Neutrophil (primary cell): ENCODE measurements around the gene CAMK2A.

Source experiments
- H3K27ac ChIP-seq: fragments of 200-600 bp; sonication (generic); 2 replicates; pipeline ENCODE4 v1.5.1; 2016; ENCODE audit warnings: mild to moderate bottlenecking, moderate library complexity
- H3K27me3 ChIP-seq: fragments of 200-600 bp; sonication (generic); 2 replicates; pipeline ENCODE4 v1.6.0; 2016; ENCODE audit warnings: mild to moderate bottlenecking
- H3K36me3 ChIP-seq: fragments of 200-600 bp; sonication (generic); 2 replicates; pipeline ENCODE4 v1.5.1; 2017
- H3K4me1 ChIP-seq, 2 experiments: fragments of 200-600 bp in 1 of 2; sonication (generic) in 1 of 2; 1 replicate in 1 of 2; 2 replicates in 1 of 2; pipeline versions ENCODE4 v1.5.1 to v1.6.1; 2013 to 2016; ENCODE audit warnings: low read depth in 1 of 2, low read length in 1 of 2, mild to moderate bottlenecking in 1 of 2, moderate library complexity in 1 of 2; ENCODE audit not compliant: control insufficient read depth in 1 of 2, insufficient read depth in 1 of 2
- H3K4me3 ChIP-seq, 2 experiments: fragments of 200-600 bp in 1 of 2; sonication (generic) in 1 of 2; 1 replicate in 1 of 2; 2 replicates in 1 of 2; pipeline ENCODE4 v1.5.1; 2013 to 2016; ENCODE audit warnings: low read depth in 1 of 2, low read length in 1 of 2, mild to moderate bottlenecking in 1 of 2, moderate library complexity in 1 of 2
- H3K9me3 ChIP-seq: fragments of 200-600 bp; sonication (generic); 2 replicates; pipeline ENCODE4 v1.5.1; 2016
- TF ChIP-seq, protein P1 (sequence below): fragments of 200-600 bp; sonication (generic); IDR thresholded peaks from 2 replicates; pipeline ENCODE4 v1.5.1; 2016; ENCODE audit warnings: antibody characterized with exemption

The CAMK2A gene

DNA sequence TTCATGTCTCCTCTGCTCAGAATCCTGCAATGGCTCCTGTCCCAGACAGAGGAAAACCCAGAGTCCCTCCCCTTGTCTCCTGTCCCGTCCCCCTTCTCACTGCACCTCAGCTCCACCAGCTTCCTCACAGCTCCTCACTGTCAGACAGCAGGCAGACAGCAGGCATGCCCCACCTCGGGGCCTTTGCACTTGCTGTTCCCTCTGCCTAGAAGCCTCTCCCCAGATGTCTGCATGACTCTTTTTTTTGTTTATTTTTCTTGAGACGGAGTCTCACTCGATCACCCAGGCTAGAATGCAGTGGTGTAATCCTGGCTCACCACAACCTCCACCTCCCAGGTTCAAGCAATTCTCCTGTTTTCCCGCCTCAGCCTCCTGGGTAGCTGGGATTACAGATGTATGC lies 108.5 kb downstream of the CAMK2A start:
- no peaks in the 10 kb centered on the region for H3K27me3 ChIP-seq
- no peak overlapping the region for H3K27ac ChIP-seq
- H3K4me3 ChIP-seq: no peak overlapping the region
- TF ChIP-seq, protein P1, sequence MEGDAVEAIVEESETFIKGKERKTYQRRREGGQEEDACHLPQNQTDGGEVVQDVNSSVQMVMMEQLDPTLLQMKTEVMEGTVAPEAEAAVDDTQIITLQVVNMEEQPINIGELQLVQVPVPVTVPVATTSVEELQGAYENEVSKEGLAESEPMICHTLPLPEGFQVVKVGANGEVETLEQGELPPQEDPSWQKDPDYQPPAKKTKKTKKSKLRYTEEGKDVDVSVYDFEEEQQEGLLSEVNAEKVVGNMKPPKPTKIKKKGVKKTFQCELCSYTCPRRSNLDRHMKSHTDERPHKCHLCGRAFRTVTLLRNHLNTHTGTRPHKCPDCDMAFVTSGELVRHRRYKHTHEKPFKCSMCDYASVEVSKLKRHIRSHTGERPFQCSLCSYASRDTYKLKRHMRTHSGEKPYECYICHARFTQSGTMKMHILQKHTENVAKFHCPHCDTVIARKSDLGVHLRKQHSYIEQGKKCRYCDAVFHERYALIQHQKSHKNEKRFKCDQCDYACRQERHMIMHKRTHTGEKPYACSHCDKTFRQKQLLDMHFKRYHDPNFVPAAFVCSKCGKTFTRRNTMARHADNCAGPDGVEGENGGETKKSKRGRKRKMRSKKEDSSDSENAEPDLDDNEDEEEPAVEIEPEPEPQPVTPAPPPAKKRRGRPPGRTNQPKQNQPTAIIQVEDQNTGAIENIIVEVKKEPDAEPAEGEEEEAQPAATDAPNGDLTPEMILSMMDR: no peak
- H3K4me1 ChIP-seq: peaks cover 10 to 14% of the 10 kb centered on the region in 2 experiments
- no peaks in the 10 kb centered on the region for H3K36me3 ChIP-seq
- H3K9me3 ChIP-seq: no peaks in the 10 kb centered on the region

DNA sequence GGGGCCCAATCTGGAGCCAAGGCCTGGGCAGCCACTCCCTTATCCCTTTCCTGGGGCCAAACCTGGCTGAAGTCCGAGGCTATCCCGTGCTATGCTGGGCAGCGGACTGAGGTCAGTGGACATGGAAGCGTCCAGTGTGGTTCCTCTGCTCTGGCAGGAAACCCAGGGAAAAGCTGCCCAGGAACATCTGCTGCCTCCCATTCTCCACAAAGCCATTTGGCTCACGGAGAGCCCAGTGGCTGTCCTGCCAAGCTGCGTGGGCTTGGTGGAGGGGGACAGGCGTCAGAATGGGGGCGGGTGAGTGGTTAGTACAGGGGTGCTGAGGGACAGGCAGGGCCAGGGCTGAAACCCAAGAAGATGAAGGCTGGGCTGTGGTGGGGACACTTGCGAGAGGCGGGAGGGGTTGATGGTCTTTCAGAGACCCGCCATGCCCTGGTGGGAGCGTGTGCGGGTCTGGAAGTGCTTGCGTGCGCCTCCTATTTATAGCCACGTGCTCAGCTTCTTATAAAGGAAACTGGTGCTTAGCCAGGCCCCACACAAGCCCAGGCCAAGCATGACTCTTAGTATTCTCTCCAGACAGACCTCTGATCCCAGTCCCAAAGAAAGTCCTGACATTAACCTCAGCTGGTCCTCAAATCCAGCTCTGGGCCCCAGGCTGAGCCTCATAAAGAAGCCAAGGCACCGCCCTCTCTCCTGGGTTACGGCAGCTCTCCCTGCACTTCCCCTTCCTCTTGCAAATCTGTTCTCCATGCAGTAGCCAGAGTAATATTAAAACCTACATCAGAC lies 109.1 kb downstream of the CAMK2A start:
- TF ChIP-seq, protein P1: no peak
- no peak overlapping the region for H3K27ac ChIP-seq
- H3K4me1 ChIP-seq: peaks cover 4 to 8% of the 10 kb centered on the region in 2 experiments
- H3K27me3 ChIP-seq: no peaks in the 10 kb centered on the region
- no peak overlapping the region for H3K4me3 ChIP-seq
- no peaks in the 10 kb centered on the region for H3K36me3 ChIP-seq
- H3K9me3 ChIP-seq: no peaks in the 10 kb centered on the region

DNA sequence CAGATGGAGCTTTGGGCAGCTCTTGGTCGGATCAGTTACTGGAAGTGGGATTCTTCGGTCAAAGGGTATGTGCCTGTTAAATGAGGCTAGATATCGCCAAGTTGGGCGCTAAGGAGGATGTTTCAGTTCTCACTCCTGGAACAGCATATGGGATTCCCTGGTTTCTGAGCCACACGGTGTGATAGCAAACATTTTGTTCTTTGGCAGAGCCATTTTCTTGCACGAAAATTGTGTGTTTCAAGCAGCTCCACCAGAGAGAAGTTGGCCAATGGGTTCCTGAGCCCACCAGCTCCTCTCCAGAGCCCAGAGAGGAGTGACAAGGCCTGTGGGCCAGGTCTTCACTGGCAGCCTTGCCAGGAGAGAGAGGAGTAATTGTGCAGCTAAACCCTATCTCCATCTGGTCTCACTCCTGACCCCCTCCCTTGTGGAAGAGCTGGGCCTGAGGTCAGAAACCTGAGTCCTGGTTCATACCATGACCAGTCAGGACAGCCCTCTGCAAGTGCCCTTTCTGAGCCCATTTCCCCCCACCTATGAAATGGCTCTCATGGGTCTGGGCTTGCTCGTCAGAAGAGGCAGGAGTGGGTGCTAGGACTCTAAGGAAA lies 110.5 kb downstream of the CAMK2A start:
- no peak overlapping the region for H3K4me3 ChIP-seq
- H3K27ac ChIP-seq: no peak overlapping the region
- H3K9me3 ChIP-seq: no peaks in the 10 kb centered on the region
- H3K27me3 ChIP-seq: no peaks in the 10 kb centered on the region
- H3K4me1 ChIP-seq: no peaks in the 10 kb centered on the region
- no peaks in the 10 kb centered on the region for H3K36me3 ChIP-seq
- TF ChIP-seq, protein P1: no peak

DNA sequence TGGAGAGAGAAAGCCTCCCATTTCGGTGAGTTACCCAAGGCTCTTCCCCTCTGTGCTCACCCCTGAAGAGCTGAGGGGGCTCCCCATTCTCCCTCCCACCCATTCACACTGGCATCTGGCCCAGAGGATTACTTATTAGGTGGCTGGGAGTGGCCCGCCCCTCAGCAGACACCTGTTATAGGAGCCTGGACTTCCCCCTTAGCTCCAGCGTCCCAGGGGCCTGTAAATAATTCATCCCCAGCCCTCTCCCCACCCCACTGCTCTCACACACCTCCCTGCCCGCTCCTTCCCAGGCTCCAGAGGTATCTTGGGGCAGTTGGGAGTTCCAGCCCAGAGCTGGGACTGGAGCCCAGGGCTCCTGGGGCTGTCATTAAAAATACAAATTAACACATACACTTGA lies 111.3 kb downstream of the CAMK2A start:
- Histone ChIP-seq H3K27ac (no peak overlapping the region), H3K4me1 (no peaks in the 10 kb centered on the region), H3K36me3 (no peaks in the 10 kb centered on the region), H3K27me3 (no peaks in the 10 kb centered on the region), H3K9me3 (no peaks in the 10 kb centered on the region), H3K4me3 (no peak overlapping the region)
- TF ChIP-seq, protein P1: no peak

DNA sequence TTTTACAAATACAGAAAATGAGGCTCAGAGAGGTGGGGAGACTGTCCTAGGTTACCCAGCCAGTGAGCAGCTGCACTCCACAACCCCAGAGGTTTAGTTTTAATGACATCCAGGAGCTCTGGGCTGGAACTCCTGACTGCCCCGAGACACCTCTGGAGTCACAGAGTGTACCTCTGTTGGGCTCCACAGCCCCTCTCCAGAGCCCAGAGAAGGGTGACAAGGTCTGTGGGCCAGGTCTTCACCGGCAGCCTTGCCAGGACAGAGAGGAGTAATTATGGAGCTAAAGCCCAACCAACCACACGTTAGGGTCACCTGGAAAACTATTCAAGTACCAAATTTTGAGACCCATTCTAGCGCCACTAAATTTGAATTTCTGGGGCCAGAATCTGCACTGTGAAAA lies 111.9 kb downstream of the CAMK2A start:
- Histone ChIP-seq H3K27me3 (no peaks in the 10 kb centered on the region), H3K36me3 (no peaks in the 10 kb centered on the region), H3K27ac (no peak overlapping the region), H3K4me3 (no peak overlapping the region), H3K4me1 (no peaks in the 10 kb centered on the region), H3K9me3 (no peaks in the 10 kb centered on the region)
- TF ChIP-seq, protein P1: no peak
